HG03354 (cell line): Measurements from ENCODE around the gene ABHD2.
A peak's percentile ranks its signal among the peaks of the same experiment; 100 is the strongest.
"Not testable (repeated sequence)": the region's sequence is repeated elsewhere in the genome, so short reads cannot be mapped to it uniquely, and the experiment has no call there.

ENCODE experiments used
- ATAC-seq: cut with Tn5 transposase; IDR thresholded peaks from one replicate; pipeline ENCODE4 v1.9.1; 2021; ENCODE audit warnings: mild to moderate bottlenecking; ENCODE audit not compliant: unreplicated experiment, poor library complexity, severe bottlenecking

ABHD2 gene

GRCh38 chr15:89087830-89088604 lies at the start of gene ABHD2:
ABHD2 (plus strand) TSS chr15:89088456; CDS start chr15:89116328, 27,872 bp downstream.
- ATAC-seq = peak; percentile 96

- no peak for ATAC-seq
Measured at GRCh38 chr15:89039142-89039541, 49.1 kb upstream of the ABHD2 start.

GRCh38 chr15:89041507-89041906 lies 46.7 kb upstream of the ABHD2 start:
- ATAC-seq = no peak

- ATAC-seq = no peak
Measured at GRCh38 chr15:89042387-89042786, 45.9 kb upstream of the ABHD2 start.

GRCh38 chr15:89043031-89044002 lies 44.9 kb upstream of the ABHD2 start:
- ATAC-seq = no peak

GRCh38 chr15:89049016-89049666 lies 39.1 kb upstream of the ABHD2 start:
- ATAC-seq = not testable (repeated sequence)

GRCh38 chr15:89051875-89052274 lies 36.4 kb upstream of the ABHD2 start:
- no peak for ATAC-seq

- no peak for ATAC-seq
Measured at GRCh38 chr15:89052474-89052873, 35.8 kb upstream of the ABHD2 start.

- no peak for ATAC-seq
Measured at GRCh38 chr15:89054873-89055272, 33.4 kb upstream of the ABHD2 start.

- ATAC-seq = peak; percentile 76
Measured at GRCh38 chr15:89057506-89058133, 30.6 kb upstream of the ABHD2 start.

GRCh38 chr15:89058376-89058775 lies 29.9 kb upstream of the ABHD2 start:
- ATAC-seq = no peak

GRCh38 chr15:89058876-89059405 lies 29.3 kb upstream of the ABHD2 start:
- ATAC-seq = no peak

- no peak for ATAC-seq
Measured at GRCh38 chr15:89066280-89066679, 22.0 kb upstream of the ABHD2 start.

- peak; percentile 50 for ATAC-seq
Measured at GRCh38 chr15:89067751-89068150, 20.5 kb upstream of the ABHD2 start.

- ATAC-seq = peak; percentile 90
Measured at GRCh38 chr15:89068325-89068784, 19.9 kb upstream of the ABHD2 start.

- ATAC-seq = no peak
Measured at GRCh38 chr15:89070197-89071124, 17.8 kb upstream of the ABHD2 start.

- ATAC-seq = no peak
Measured at GRCh38 chr15:89071471-89071870, 16.8 kb upstream of the ABHD2 start.

- ATAC-seq = no peak
Measured at GRCh38 chr15:89072277-89072869, 15.9 kb upstream of the ABHD2 start.
